22Rv1 (cell line): ENCODE data around the gene THADA.

Source experiments
- CTCF ChIP-seq: fragments of 450-650 bp; IDR thresholded peaks from 2 replicates; pipeline ENCODE4 v1.5.1; 2017; ENCODE audit warnings: mild to moderate bottlenecking
- ZFX ChIP-seq: fragments of 450-650 bp; IDR thresholded peaks from 2 replicates; pipeline ENCODE4 v1.6.1; 2017; ENCODE audit warnings: antibody characterized with exemption, borderline replicate concordance

GRCh38 chr2:43507137-43507536, 88.7 kb downstream of the THADA start:
- TF ChIP-seq CTCF (no peak), ZFX (no peak)
